Measurements from ENCODE around the gene NIN.

Gene NIN, protein sequence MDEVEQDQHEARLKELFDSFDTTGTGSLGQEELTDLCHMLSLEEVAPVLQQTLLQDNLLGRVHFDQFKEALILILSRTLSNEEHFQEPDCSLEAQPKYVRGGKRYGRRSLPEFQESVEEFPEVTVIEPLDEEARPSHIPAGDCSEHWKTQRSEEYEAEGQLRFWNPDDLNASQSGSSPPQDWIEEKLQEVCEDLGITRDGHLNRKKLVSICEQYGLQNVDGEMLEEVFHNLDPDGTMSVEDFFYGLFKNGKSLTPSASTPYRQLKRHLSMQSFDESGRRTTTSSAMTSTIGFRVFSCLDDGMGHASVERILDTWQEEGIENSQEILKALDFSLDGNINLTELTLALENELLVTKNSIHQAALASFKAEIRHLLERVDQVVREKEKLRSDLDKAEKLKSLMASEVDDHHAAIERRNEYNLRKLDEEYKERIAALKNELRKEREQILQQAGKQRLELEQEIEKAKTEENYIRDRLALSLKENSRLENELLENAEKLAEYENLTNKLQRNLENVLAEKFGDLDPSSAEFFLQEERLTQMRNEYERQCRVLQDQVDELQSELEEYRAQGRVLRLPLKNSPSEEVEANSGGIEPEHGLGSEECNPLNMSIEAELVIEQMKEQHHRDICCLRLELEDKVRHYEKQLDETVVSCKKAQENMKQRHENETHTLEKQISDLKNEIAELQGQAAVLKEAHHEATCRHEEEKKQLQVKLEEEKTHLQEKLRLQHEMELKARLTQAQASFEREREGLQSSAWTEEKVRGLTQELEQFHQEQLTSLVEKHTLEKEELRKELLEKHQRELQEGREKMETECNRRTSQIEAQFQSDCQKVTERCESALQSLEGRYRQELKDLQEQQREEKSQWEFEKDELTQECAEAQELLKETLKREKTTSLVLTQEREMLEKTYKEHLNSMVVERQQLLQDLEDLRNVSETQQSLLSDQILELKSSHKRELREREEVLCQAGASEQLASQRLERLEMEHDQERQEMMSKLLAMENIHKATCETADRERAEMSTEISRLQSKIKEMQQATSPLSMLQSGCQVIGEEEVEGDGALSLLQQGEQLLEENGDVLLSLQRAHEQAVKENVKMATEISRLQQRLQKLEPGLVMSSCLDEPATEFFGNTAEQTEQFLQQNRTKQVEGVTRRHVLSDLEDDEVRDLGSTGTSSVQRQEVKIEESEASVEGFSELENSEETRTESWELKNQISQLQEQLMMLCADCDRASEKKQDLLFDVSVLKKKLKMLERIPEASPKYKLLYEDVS (N-terminal part only)

DNA sequence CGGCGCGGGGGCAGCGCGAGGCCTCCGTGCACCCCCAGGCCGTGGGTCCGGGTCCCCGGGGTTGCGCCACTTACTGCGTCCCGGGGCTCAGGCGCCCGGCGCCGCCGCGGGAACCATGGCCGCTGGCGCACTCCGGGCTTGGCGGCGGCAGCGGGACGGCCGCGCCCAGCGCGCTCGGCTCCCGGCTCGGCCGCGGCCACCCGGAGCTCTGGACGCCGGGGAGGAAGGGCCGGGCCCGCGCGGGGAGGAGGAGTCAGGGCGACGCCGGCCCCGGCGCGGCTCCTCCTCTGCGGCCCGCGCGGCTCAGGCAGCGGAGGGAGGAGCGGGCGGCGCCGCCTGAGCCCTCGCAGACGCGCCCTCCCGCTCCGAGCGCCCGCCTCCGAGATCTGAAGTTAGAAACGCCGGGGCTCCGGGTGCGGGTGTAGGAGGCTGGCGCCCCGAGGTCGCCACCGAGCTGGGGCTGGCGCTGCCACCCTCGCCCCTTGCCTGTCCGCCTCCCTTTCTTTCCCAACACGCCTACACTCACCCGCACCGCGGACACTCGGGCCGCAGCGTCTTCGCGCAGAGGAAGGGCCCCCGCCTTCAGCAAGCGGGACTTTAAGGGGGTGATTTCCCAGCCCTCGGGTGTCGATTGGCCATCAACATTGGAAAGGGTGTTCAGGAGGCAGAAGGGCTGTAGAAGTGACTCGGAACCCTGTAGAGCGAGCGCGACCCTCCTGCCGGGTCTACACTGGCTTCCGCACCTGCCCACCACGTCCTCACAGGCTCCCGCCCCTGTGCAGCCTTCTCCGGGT lies at the start of gene NIN:
Gene NIN (minus strand): TSS at position 231 of the 794 bp plus-strand sequence. CDS start 9,106 bp downstream, outside the sequence.
- peak; percentile 71 for DNase-seq (ENCODE audit: low read depth, low spot score)
- TF ChIP-seq, protein P1, sequence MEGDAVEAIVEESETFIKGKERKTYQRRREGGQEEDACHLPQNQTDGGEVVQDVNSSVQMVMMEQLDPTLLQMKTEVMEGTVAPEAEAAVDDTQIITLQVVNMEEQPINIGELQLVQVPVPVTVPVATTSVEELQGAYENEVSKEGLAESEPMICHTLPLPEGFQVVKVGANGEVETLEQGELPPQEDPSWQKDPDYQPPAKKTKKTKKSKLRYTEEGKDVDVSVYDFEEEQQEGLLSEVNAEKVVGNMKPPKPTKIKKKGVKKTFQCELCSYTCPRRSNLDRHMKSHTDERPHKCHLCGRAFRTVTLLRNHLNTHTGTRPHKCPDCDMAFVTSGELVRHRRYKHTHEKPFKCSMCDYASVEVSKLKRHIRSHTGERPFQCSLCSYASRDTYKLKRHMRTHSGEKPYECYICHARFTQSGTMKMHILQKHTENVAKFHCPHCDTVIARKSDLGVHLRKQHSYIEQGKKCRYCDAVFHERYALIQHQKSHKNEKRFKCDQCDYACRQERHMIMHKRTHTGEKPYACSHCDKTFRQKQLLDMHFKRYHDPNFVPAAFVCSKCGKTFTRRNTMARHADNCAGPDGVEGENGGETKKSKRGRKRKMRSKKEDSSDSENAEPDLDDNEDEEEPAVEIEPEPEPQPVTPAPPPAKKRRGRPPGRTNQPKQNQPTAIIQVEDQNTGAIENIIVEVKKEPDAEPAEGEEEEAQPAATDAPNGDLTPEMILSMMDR (IDR thresholded peaks at IDR 0.05; ENCODE audit: low read depth, low read length): no peak
- peak within 1 kb of the TSS; percentile 75 for H3K4me3 ChIP-seq (ENCODE audit: low read depth, low read length)
- in situ Hi-C loops (cut with HindIII; ENCODE audit: low sequenced_read_pairs): no loop called here

DNA sequence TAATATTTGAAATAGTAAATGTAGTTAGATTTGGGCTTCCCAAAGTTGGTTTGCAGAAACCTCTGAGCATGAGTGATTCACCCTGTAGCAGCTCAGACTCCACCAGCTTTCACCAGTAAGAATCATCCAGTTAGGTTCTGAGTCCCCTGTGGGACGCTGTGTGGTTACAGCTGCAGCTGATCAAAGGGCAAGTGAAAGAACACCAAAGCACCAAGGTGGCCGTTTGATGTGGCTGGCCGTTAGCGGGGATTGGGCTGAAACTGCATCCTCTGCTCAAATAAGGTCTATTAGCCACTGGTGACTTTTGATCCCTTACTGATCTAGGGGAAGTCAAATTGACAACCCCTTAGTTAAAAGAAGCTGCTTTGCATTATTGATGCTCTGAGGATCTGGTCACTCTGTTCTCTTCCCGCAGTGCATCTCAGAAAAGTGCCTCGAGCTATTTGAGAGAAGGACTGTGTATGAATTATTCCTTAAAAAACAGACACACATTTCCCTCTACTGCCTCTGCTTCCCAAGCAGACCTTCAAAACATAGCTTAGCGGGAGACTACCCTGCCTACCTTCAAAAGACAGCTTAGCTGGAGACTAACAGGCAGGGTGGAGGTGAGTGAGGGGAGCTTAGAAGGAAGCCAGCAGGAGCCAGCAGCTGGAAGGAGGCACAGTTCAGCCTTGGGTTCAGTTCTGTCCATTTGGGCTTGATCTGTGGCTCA lies 44.6 kb upstream of the NIN start:
- peak; percentile 52 for DNase-seq (ENCODE audit: low read depth, low spot score)
- in situ Hi-C loops (cut with HindIII; ENCODE audit: low sequenced_read_pairs): no loop called here

DNA sequence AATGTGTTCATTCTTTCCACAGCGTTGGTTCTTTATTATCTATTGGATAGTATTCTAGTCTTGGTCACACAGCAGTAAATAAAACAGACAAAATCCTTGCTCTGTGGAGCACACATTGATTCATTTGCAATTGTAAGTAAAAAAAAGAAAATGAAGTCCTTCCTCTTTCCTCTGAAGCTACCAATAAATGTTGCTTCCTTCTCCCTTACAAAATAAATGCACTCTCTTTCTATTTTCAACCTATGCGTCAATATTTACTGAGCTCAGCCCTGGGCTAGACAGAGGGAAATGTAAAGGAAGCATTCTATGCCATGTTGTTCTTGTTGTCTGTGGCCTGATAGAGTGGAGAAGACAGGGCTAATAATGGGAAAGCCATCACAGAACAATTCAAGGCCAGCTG lies 43.8 kb upstream of the NIN start:
- in situ Hi-C loops (cut with HindIII; ENCODE audit: low sequenced_read_pairs): no loop called here
- DNase-seq (ENCODE audit: low read depth, low spot score): no peak
- no peak overlapping the region for H3K4me3 ChIP-seq (ENCODE audit: low read depth, low read length)
- TF ChIP-seq, protein P1 (IDR thresholded peaks at IDR 0.05; ENCODE audit: low read depth, low read length): no peak

More for the DNA sequence above, 44.6 kb upstream of the NIN start:
- TF ChIP-seq, protein P1 (IDR thresholded peaks at IDR 0.05; ENCODE audit: low read depth, low read length): no peak
- H3K4me3 ChIP-seq (ENCODE audit: low read depth, low read length): no peak overlapping the region

DNA sequence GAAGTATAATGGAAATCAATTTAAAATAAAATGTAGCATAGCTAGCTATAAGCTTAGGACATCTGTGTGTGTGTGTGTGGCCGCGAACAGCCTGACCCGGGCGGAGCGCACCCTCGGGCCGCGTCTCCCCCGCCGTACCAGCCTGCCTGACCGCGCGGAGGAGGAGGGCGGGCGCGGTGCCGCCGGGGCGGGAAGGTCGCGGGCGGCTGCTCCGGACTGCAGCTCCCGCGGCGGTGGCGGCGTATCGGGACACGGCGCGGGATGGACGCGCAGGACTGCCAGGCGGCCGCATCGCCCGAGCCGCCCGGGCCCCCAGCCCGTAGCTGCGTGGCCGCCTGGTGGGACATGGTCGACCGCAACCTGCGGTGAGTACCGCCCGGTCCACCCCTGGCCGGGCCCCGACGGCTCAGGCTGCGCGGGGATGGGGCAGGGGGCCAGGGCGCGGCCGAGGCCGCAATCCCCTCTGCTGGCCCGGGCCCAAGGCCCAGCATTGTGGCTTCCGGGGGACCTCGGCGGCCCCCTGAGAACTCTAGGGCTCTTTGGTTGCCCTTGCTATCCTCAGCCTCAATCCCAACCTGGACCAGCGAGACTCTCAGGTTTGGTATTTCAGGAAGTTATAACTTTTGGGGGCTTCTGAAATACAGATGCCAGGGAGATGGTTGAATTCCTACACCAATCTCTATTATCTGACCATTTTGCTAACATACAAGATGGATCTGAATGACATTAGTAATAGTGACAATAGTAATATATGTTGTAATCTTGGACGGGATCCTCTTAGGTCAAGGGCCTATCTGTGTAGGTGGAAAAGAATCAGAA lies 41.2 kb upstream of the NIN start, which contains the start of gene ABHD12B:
Gene ABHD12B (plus strand): TSS at position 140 of the 819 bp plus-strand sequence. CDS start 122 bp downstream, at position 262.
- H3K4me3 ChIP-seq (ENCODE audit: low read depth, low read length): no peak within 1 kb of the TSS
- in situ Hi-C loops (cut with HindIII; ENCODE audit: low sequenced_read_pairs): no loop called here
- no peak for DNase-seq (ENCODE audit: low read depth, low spot score)
- TF ChIP-seq, protein P1 (IDR thresholded peaks at IDR 0.05; ENCODE audit: low read depth, low read length): no peak

GRCh38 chr14:50871228-50871627 lies 40.3 kb upstream of the NIN start:
- in situ Hi-C loops (cut with HindIII; ENCODE audit: low sequenced_read_pairs): no loop called here
- TF ChIP-seq, protein P1 (IDR thresholded peaks at IDR 0.05; ENCODE audit: low read depth, low read length): no peak
- no peak for DNase-seq (ENCODE audit: low read depth, low spot score)
- no peak overlapping the region for H3K4me3 ChIP-seq (ENCODE audit: low read depth, low read length)

Data from astrocyte of the spinal cord (primary cell).